ENCODE results near the gene LPGAT1. TPM values are rescaled to one million over a fixed set of nuclear protein-coding genes. Genes with fewer than 3 reads are reported as not detected.

The LPGAT1 gene
- total RNA-seq, 1 donor from 2014 or later, result 5.7 TPM

- Mint-ChIP-seq H3K4me1 (no peaks in the 10 kb centered on the region), H3K9me3 (no peaks in the 10 kb centered on the region), H3K27ac (no peak overlapping the region), H3K36me3 (peaks cover 12% of the 10 kb centered on the region), H3K27me3 (ENCODE audit: insufficient read depth, low read depth) (peaks cover 3% of the 10 kb centered on the region), H3K4me3 (no peak overlapping the region)
- no peak overlapping the region for H3K27ac ChIP-seq
- no peaks in the 10 kb centered on the region for H3F3A ChIP-seq (ENCODE audit: low read depth)
- H3K79me2 ChIP-seq (ENCODE audit: low read depth), result no peaks in the 10 kb centered on the region
- H3K4me3 ChIP-seq, result no peak overlapping the region
- DNase-seq (ENCODE audit: low spot score), result no peak
- no peaks in the 10 kb centered on the region for H3K27me3 ChIP-seq
- H3K9ac ChIP-seq, result peak overlapping the region; percentile 7
- H4K20me1 ChIP-seq (ENCODE audit: low read depth), result no peaks in the 10 kb centered on the region
- no peak for TF ChIP-seq EZH2 (IDR thresholded peaks at IDR 0.05)
- TF ChIP-seq EZH2phosphoT487 (IDR thresholded peaks at IDR 0.05), result no peak
- TF ChIP-seq CTCF (IDR thresholded peaks at IDR 0.05), result no peak
- H2AFZ ChIP-seq (replicated peaks), result no peak overlapping the region
- H3K4me2 ChIP-seq, result no peak overlapping the region
- H3K4me1 ChIP-seq, result no peaks in the 10 kb centered on the region
- no peaks in the 10 kb centered on the region for H3K36me3 ChIP-seq
- H3K9me3 ChIP-seq (ENCODE audit: low read depth), result no peaks in the 10 kb centered on the region
Observed at GRCh38 chr1:211781260-211781659, 49.3 kb downstream of the LPGAT1 start.

- no peaks in the 10 kb centered on the region for H3K36me3 ChIP-seq
- H4K20me1 ChIP-seq (ENCODE audit: low read depth), result no peaks in the 10 kb centered on the region
- H3K9ac ChIP-seq, result no peak overlapping the region
- no peaks in the 10 kb centered on the region for H3K27me3 ChIP-seq
- TF ChIP-seq CTCF (IDR thresholded peaks at IDR 0.05) (no peak), EZH2 (IDR thresholded peaks at IDR 0.05) (no peak), EZH2phosphoT487 (IDR thresholded peaks at IDR 0.05) (no peak)
- H2AFZ ChIP-seq (replicated peaks), result no peak overlapping the region
- no peak overlapping the region for H3K4me2 ChIP-seq
- Mint-ChIP-seq H3K4me3 (no peak overlapping the region), H3K27me3 (ENCODE audit: insufficient read depth, low read depth) (no peaks in the 10 kb centered on the region), H3K36me3 (peaks cover 5% of the 10 kb centered on the region), H3K27ac (no peak overlapping the region), H3K4me1 (no peaks in the 10 kb centered on the region), H3K9me3 (no peaks in the 10 kb centered on the region)
- DNase-seq (ENCODE audit: low spot score), result no peak
- no peaks in the 10 kb centered on the region for H3K9me3 ChIP-seq (ENCODE audit: low read depth)
- no peak overlapping the region for H3K27ac ChIP-seq
- H3K79me2 ChIP-seq (ENCODE audit: low read depth), result no peaks in the 10 kb centered on the region
- H3K4me1 ChIP-seq, result no peaks in the 10 kb centered on the region
- no peak overlapping the region for H3K4me3 ChIP-seq
- H3F3A ChIP-seq (ENCODE audit: low read depth), result no peaks in the 10 kb centered on the region
Observed at GRCh38 chr1:211775170-211775569, 55.4 kb downstream of the LPGAT1 start.

GRCh38 chr1:211764701-211765100 is 65.9 kb downstream of the LPGAT1 start:
- Histone ChIP-seq H3K79me2 (ENCODE audit: low read depth) (no peaks in the 10 kb centered on the region), H3K4me2 (no peak overlapping the region), H3K4me1 (peaks cover 8% of the 10 kb centered on the region), H3K9me3 (ENCODE audit: low read depth) (no peaks in the 10 kb centered on the region), H3F3A (ENCODE audit: low read depth) (no peaks in the 10 kb centered on the region), H4K20me1 (ENCODE audit: low read depth) (no peaks in the 10 kb centered on the region), H3K27me3 (no peaks in the 10 kb centered on the region), H3K36me3 (no peaks in the 10 kb centered on the region), H2AFZ (replicated peaks) (no peak overlapping the region), H3K27ac (no peak overlapping the region), H3K4me3 (no peak overlapping the region), H3K9ac (no peak overlapping the region)
- H3K9me3 Mint-ChIP-seq, result no peaks in the 10 kb centered on the region
- peaks cover 5% of the 10 kb centered on the region for H3K4me1 Mint-ChIP-seq
- no peak for DNase-seq (ENCODE audit: low spot score)
- H3K4me3 Mint-ChIP-seq, result no peak overlapping the region
- peaks cover 3% of the 10 kb centered on the region for H3K27me3 Mint-ChIP-seq (ENCODE audit: insufficient read depth, low read depth)
- H3K27ac Mint-ChIP-seq, result no peak overlapping the region
- H3K36me3 Mint-ChIP-seq, result peaks cover 11% of the 10 kb centered on the region
- TF ChIP-seq EZH2 (IDR thresholded peaks at IDR 0.05) (no peak), EZH2phosphoT487 (IDR thresholded peaks at IDR 0.05) (no peak), CTCF (IDR thresholded peaks at IDR 0.05) (no peak)
